Colonic mucosa (tissue), 4 donors: Measurements from ENCODE around the gene SH2D7. TPM values are rescaled to one million over a fixed set of nuclear protein-coding genes. Genes with fewer than 3 reads are reported as not detected.

Experiments used
- DNase-seq: peaks from one replicate; pipeline ENCODE4 v3.0.0-alpha.2; 2020
- H3K27ac ChIP-seq: fragments of 200-600 bp; one replicate; pipeline ENCODE4 v1.8.0; 2021
- H3K27me3 ChIP-seq: fragments of 200-600 bp; one replicate; pipeline ENCODE4 v1.8.0; 2021
- H3K36me3 ChIP-seq: fragments of 200-600 bp; one replicate; pipeline ENCODE4 v1.8.0; 2021
- H3K4me1 ChIP-seq: fragments of 200-600 bp; one replicate; pipeline ENCODE4 v1.8.0; 2021; ENCODE audit warnings: mild to moderate bottlenecking
- H3K4me3 ChIP-seq: fragments of 200-600 bp; one replicate; pipeline ENCODE4 v1.8.0; 2021
- H3K9ac ChIP-seq, 2 donors: one replicate each; pipeline ENCODE4 v1.7.0; 2013; ENCODE audit warnings: control low read depth in 2 of 2, low read depth in 2 of 2, low read length in 2 of 2
- H3K9me3 ChIP-seq: fragments of 200-600 bp; one replicate; pipeline ENCODE4 v1.8.0; 2021
- intact Hi-C: fragments of 100-400 bp; cut with DNase I; formaldehyde crosslinking; loops from one replicate; pipeline ENCODE4 v1.14.1; 2022
- total RNA-seq, 2 donors: library from RNA; stranded (reverse); fragmentation: NEBNext Ultra II Directional in 1 of 2; extraction: Animal tissue kit (Norgen Biotek cat#: 25700) in 1 of 2; gene quantifications; one replicate each; pipeline ENCODE4 v1.2.1, GENCODE V29; 2021
- TF ChIP-seq, protein P1 (sequence below): fragments of 200-600 bp; IDR thresholded peaks from one replicate; pipeline ENCODE4 v1.8.0; 2022; ENCODE audit warnings: antibody characterized with exemption, mild to moderate bottlenecking
- donor health status: healthy.
- donor health status: DM: no; HTN: no; CAD: no.
- donor health status: DM: no; HTN: no; CAD: no.

The SH2D7 gene
- total RNA-seq, 2 donors from 2014 or later: 0.58 to 1.6 TPM

GRCh38 chr15:78076231-78077052 lies 15.9 kb upstream of the SH2D7 start:
- no peaks in the 10 kb centered on the region for H3K9me3 ChIP-seq
- peak overlapping the region; percentile 93 for H3K27ac ChIP-seq
- H3K4me3 ChIP-seq: peak overlapping the region; percentile 97
- TF ChIP-seq, protein P1, sequence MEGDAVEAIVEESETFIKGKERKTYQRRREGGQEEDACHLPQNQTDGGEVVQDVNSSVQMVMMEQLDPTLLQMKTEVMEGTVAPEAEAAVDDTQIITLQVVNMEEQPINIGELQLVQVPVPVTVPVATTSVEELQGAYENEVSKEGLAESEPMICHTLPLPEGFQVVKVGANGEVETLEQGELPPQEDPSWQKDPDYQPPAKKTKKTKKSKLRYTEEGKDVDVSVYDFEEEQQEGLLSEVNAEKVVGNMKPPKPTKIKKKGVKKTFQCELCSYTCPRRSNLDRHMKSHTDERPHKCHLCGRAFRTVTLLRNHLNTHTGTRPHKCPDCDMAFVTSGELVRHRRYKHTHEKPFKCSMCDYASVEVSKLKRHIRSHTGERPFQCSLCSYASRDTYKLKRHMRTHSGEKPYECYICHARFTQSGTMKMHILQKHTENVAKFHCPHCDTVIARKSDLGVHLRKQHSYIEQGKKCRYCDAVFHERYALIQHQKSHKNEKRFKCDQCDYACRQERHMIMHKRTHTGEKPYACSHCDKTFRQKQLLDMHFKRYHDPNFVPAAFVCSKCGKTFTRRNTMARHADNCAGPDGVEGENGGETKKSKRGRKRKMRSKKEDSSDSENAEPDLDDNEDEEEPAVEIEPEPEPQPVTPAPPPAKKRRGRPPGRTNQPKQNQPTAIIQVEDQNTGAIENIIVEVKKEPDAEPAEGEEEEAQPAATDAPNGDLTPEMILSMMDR: no peak
- peak overlapping the region; percentile 75 to 97 for H3K9ac ChIP-seq
- H3K27me3 ChIP-seq: no peaks in the 10 kb centered on the region
- DNase-seq: no peak
- H3K4me1 ChIP-seq: peaks cover 4% of the 10 kb centered on the region
- intact Hi-C loops: no loop called here
- no peaks in the 10 kb centered on the region for H3K36me3 ChIP-seq

- intact Hi-C loops: no loop called here
- Histone ChIP-seq H3K9ac (peak within 1 kb of the TSS; percentile 75 to 97), H3K9me3 (no peaks in the 10 kb centered on the region), H3K4me3 (peak within 1 kb of the TSS; percentile 97), H3K4me1 (peaks cover 5% of the 10 kb centered on the region), H3K27me3 (no peaks in the 10 kb centered on the region), H3K27ac (peak within 1 kb of the TSS; percentile 93), H3K36me3 (no peaks in the 10 kb centered on the region)
- peak; percentile 82 for DNase-seq
- TF ChIP-seq, protein P1: no peak
Measured at GRCh38 chr15:78077053-78077870, 15.1 kb upstream of the SH2D7 start, which contains the start of gene TBC1D2B. TSS of gene TBC1D2B (minus strand) at chr15:78077711. CDS start at chr15:78077652, 59 bp downstream.

GRCh38 chr15:78077871-78078210 lies 14.5 kb upstream of the SH2D7 start:
- DNase-seq: no peak
- H3K4me1 ChIP-seq: peaks cover 10% of the 10 kb centered on the region
- H3K27ac ChIP-seq: peak overlapping the region; percentile 57
- H3K4me3 ChIP-seq: peak overlapping the region; percentile 97
- H3K27me3 ChIP-seq: no peaks in the 10 kb centered on the region
- H3K9me3 ChIP-seq: no peaks in the 10 kb centered on the region
- H3K9ac ChIP-seq: peak overlapping the region; percentile 58 to 75
- intact Hi-C loops: no loop called here
- TF ChIP-seq, protein P1: no peak
- no peaks in the 10 kb centered on the region for H3K36me3 ChIP-seq

DNA sequence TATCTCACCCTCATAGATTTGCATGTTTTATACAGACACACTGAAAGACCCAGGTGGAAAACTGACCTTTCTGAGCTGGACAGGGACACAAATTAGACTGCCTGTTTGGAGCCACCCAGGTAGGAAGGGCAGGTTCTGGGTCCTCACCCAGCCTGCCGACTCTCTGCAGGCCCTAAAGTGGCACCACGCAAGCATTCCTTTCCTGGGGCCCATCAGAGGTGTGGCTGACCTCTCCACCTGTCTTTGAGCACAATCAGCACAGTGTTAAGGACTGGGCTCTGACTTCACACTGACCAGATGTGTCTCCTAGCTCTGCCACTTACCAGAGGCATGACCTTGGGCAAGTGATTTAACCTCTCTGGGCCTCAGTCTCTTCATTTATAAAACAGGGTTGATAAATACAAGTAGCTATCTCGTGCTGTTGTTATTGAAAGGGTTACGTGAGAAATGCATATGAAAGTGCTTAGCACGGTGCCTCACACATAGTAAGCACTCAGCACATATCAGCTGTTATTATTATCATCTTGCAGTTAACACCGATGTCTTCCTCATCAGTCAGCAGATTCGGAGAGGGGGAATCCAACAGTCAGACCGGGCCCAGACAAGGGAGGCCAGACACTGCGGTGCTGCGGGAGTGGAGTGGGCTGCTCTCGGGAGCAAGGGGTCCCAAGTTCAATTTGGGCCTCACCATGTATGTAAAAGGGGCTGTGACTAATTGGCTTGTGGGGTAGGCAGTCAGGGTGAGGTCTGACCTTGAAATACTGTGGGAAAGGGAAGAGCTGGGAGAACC lies 12.9 kb upstream of the SH2D7 start:
- no peaks in the 10 kb centered on the region for H3K36me3 ChIP-seq
- TF ChIP-seq, protein P1: no peak
- intact Hi-C loops: no loop called here
- H3K9ac ChIP-seq: peak overlapping the region in 1 of 2 donors; percentile 34
- H3K9me3 ChIP-seq: no peaks in the 10 kb centered on the region
- peaks cover 17% of the 10 kb centered on the region for H3K4me1 ChIP-seq
- H3K27me3 ChIP-seq: no peaks in the 10 kb centered on the region
- H3K4me3 ChIP-seq: no peak overlapping the region
- DNase-seq: no peak
- no peak overlapping the region for H3K27ac ChIP-seq

- Histone ChIP-seq H3K4me3 (no peak overlapping the region), H3K27ac (no peak overlapping the region), H3K9me3 (no peaks in the 10 kb centered on the region), H3K4me1 (peaks cover 17% of the 10 kb centered on the region), H3K27me3 (no peaks in the 10 kb centered on the region), H3K9ac (no peak overlapping the region), H3K36me3 (no peaks in the 10 kb centered on the region)
- TF ChIP-seq, protein P1: no peak
- intact Hi-C loops: no loop called here
- DNase-seq: no peak
Measured at GRCh38 chr15:78080088-78080460, 12.3 kb upstream of the SH2D7 start.
